PC-3 (cell line): ENCODE measurements around the gene TEX9. TPM values are rescaled to one million over a fixed set of nuclear protein-coding genes. Genes with fewer than 3 reads are reported as not detected.
A peak's percentile ranks its signal among the peaks of the same experiment; 100 is the strongest.

ENCODE experiments used
- ATAC-seq: fragments of 200-7000 bp; cut with Tn5 transposase; 2 replicates; pipeline ENCODE4 v1.9.1; 2020; ENCODE audit warnings: mild to moderate bottlenecking, moderate library complexity
- BruUV-seq: library from RNA; stranded (reverse); fragments of 400-500 nt; replicated peaks from 2 replicates; lab custom pipeline; 2021; lab: Mats Ljungman, UMichigan
- CTCF ChIA-PET: fragments of 300-600 bp; sonication (Branson Sonifier 250); formaldehyde crosslinking; loops from one replicate; lab custom pipeline; 2022; ENCODE audit warnings: antibody characterized with exemption; lab: Charles Lee
- POLR2A ChIA-PET: fragments of 300-600 bp; sonication (Branson Sonifier 250); formaldehyde crosslinking; loops from one replicate; lab custom pipeline; 2022; ENCODE audit warnings: antibody characterized with exemption; ENCODE audit not compliant: unreplicated experiment; lab: Charles Lee
- DNase-seq: peaks from one replicate; pipeline ENCODE4 v3.0.0-alpha.2; 2015
- H2AFZ ChIP-seq: fragments of 300-600 bp; sonication (generic); 2 replicates; pipeline ENCODE4 v1.6.0; 2016; ENCODE audit warnings: antibody characterized with exemption, low read length
- H3F3A ChIP-seq: fragments of 300-600 bp; sonication (generic); one replicate; pipeline ENCODE4 v1.6.0; 2017; ENCODE audit warnings: antibody characterized with exemption, low read length, control low read depth, mild to moderate bottlenecking; ENCODE audit not compliant: unreplicated experiment
- H3K27ac ChIP-seq: fragments of 300-600 bp; sonication (generic); 2 replicates; pipeline ENCODE4 v1.5.1; 2016; ENCODE audit warnings: mild to moderate bottlenecking, low read length
- H3K27me3 ChIP-seq: fragments of 300-600 bp; sonication (generic); 2 replicates; pipeline ENCODE4 v1.6.1; 2016; ENCODE audit warnings: low read length, mixed read lengths
- H3K36me3 ChIP-seq: fragments of 300-600 bp; sonication (generic); 2 replicates; pipeline ENCODE4 v1.6.1; 2016; ENCODE audit warnings: low read depth, mixed run types, low read length, mixed read lengths
- H3K4me1 ChIP-seq: fragments of 300-600 bp; sonication (generic); 2 replicates; pipeline ENCODE4 v1.5.1; 2016; ENCODE audit warnings: low read length; ENCODE audit not compliant: insufficient read depth
- H3K4me2 ChIP-seq: fragments of 300-600 bp; sonication (generic); 2 replicates; pipeline ENCODE4 v1.6.0; 2016; ENCODE audit warnings: low read length
- H3K4me3 ChIP-seq: fragments of 300-600 bp; sonication (generic); 2 replicates; pipeline ENCODE4 v1.5.1; 2016; ENCODE audit warnings: mild to moderate bottlenecking, low read length, mixed read lengths
- H3K79me2 ChIP-seq: fragments of 300-600 bp; sonication (generic); 2 replicates; pipeline ENCODE4 v1.6.1; 2017; ENCODE audit warnings: low read length, mixed read lengths
- H3K9ac ChIP-seq: fragments of 300-600 bp; sonication (generic); 2 replicates; pipeline ENCODE4 v1.6.0; 2016; ENCODE audit warnings: mild to moderate bottlenecking, low read length
- H3K9me2 ChIP-seq: fragments of 300-600 bp; sonication (generic); replicated peaks from 2 replicates; pipeline ENCODE4 v1.6.1; 2016; ENCODE audit warnings: mixed run types, low read length, mixed read lengths
- H3K9me3 ChIP-seq: fragments of 300-600 bp; sonication (generic); 2 replicates; pipeline ENCODE4 v1.6.1; 2016; ENCODE audit warnings: low read length, mixed read lengths
- H4K20me1 ChIP-seq: fragments of 300-600 bp; sonication (generic); 2 replicates; pipeline ENCODE4 v1.6.1; 2016; ENCODE audit warnings: low read length, mixed read lengths
- CTCF ChIP-seq: fragments of 300-600 bp; sonication (generic); conservative IDR thresholded peaks from 2 replicates; pipeline ENCODE4 v1.5.1; 2017; ENCODE audit warnings: antibody characterized with exemption, low read depth, mild to moderate bottlenecking, low read length
- EZH2 ChIP-seq: fragments of 300-600 bp; sonication (generic); IDR thresholded peaks from one replicate; pipeline ENCODE4 v1.6.1; 2017; ENCODE audit warnings: antibody characterized with exemption, mild to moderate bottlenecking, low read length; ENCODE audit not compliant: unreplicated experiment
- EZH2phosphoT487 ChIP-seq: fragments of 300-600 bp; sonication (generic); IDR thresholded peaks from 2 replicates; pipeline ENCODE4 v1.6.1; 2018; ENCODE audit warnings: mild to moderate bottlenecking, antibody characterized with exemption, low read length, borderline replicate concordance
- intact Hi-C: fragments of 100-400 bp; cut with micrococcal nuclease; formaldehyde crosslinking; loops from 2 replicates; pipeline ENCODE4 v1.9.0; 2023
- total RNA-seq: library from RNA; depleted of rRNA; stranded (reverse); fragments of >200 nt; gene quantifications from 2 replicates; pipeline ENCODE4 v1.2.3, GENCODE V29; 2014

Gene TEX9
- total RNA-seq, 1 experiment from 2014 or later = 3.3 TPM

- DNase-seq = no peak
- no peaks in the 10 kb centered on the region for H3K9me3 ChIP-seq
- no peak overlapping the region for H3K9ac ChIP-seq
- H3K4me1 ChIP-seq = peaks cover 11% of the 10 kb centered on the region; the same call in 1 of the 2 replicates
- no peaks in the 10 kb centered on the region for H4K20me1 ChIP-seq
- ATAC-seq = no peak
- H3K27ac ChIP-seq = no peak overlapping the region
- no peaks in the 10 kb centered on the region for H3K9me2 ChIP-seq
- peak overlapping the region; percentile 76 for H3K4me2 ChIP-seq
- no TSS peak for BruUV-seq
- POLR2A ChIA-PET = no interaction called here
- peak overlapping the region; percentile 65 for H2AFZ ChIP-seq
- no peaks in the 10 kb centered on the region for H3K36me3 ChIP-seq
- H3F3A ChIP-seq = no peaks in the 10 kb centered on the region
- CTCF ChIA-PET = no interaction called here
- H3K27me3 ChIP-seq = 0 out of 2 replicates have a peak, but pooled peaks cover 4% of the 10 kb centered on the region
- peak overlapping the region; percentile 61 for H3K4me3 ChIP-seq
- intact Hi-C loops = no loop called here
- TF ChIP-seq EZH2phosphoT487 = no peak
- TF ChIP-seq CTCF = no peak
- no peak for TF ChIP-seq EZH2
- no peaks in the 10 kb centered on the region for H3K79me2 ChIP-seq
Observed at GRCh38 chr15:56468401-56468800, 103.2 kb downstream of the TEX9 start.

GRCh38 chr15:56469483-56469882 lies 104.3 kb downstream of the TEX9 start:
- Histone ChIP-seq H3K27me3 (0 out of 2 replicates have a peak, but pooled peaks cover 4% of the 10 kb centered on the region), H3K79me2 (no peaks in the 10 kb centered on the region), H3K4me2 (no peak overlapping the region), H3K4me3 (no peak overlapping the region), H3K9ac (no peak overlapping the region), H2AFZ (no peak overlapping the region), H3K36me3 (no peaks in the 10 kb centered on the region), H3K9me2 (no peaks in the 10 kb centered on the region), H3K4me1 (0 out of 2 replicates have a peak, but pooled peaks cover 5% of the 10 kb centered on the region), H3K9me3 (no peaks in the 10 kb centered on the region), H3F3A (no peaks in the 10 kb centered on the region), H4K20me1 (no peaks in the 10 kb centered on the region), H3K27ac (no peak overlapping the region)
- DNase-seq (no peak), ATAC-seq (no peak)
- ChIA-PET CTCF (no interaction called here), POLR2A (no interaction called here)
- no TSS peak for BruUV-seq
- intact Hi-C loops = no loop called here
- TF ChIP-seq EZH2phosphoT487 = no peak
- TF ChIP-seq EZH2 = no peak
- TF ChIP-seq CTCF = no peak

- no TSS peak for BruUV-seq
- no peaks in the 10 kb centered on the region for H3K9me3 ChIP-seq
- no peak overlapping the region for H3K4me3 ChIP-seq
- H3K9ac ChIP-seq = no peak overlapping the region
- POLR2A ChIA-PET = no interaction called here
- 0 out of 2 replicates have a peak, but pooled peaks cover 4% of the 10 kb centered on the region for H3K27me3 ChIP-seq
- CTCF ChIA-PET = no interaction called here
- no peaks in the 10 kb centered on the region for H3K79me2 ChIP-seq
- no peaks in the 10 kb centered on the region for H3K9me2 ChIP-seq
- H3K4me2 ChIP-seq = no peak overlapping the region
- ATAC-seq (no peak), DNase-seq (no peak)
- no peaks in the 10 kb centered on the region for H3K36me3 ChIP-seq
- H3K27ac ChIP-seq = no peak overlapping the region
- H3K4me1 ChIP-seq = no peaks in the 10 kb centered on the region
- H3F3A ChIP-seq = no peaks in the 10 kb centered on the region
- H4K20me1 ChIP-seq = no peaks in the 10 kb centered on the region
- H2AFZ ChIP-seq = no peak overlapping the region
- TF ChIP-seq CTCF (no peak), EZH2 (no peak), EZH2phosphoT487 (no peak)
- intact Hi-C loops = no loop called here
Observed at GRCh38 chr15:56471440-56472069, 106.3 kb downstream of the TEX9 start.
